Spleen (tissue), 7 donors: ENCODE measurements around the gene MRPL45.

Experiments used
- CTCF ChIP-seq, 11 experiments: fragments of 200-600 bp in 7 of 11; fragments of 450-650 bp in 4 of 11; sonication (generic) in 4 of 11; IDR thresholded peaks in 8 of 11; conservative IDR thresholded peaks in 3 of 11; 1 replicate in 7 of 11; 2 replicates in 4 of 11; pipeline versions ENCODE4 v1.4.0 to v1.8.0; 2016 to 2021; ENCODE audit warnings: antibody characterized with exemption in 11 of 11, inconsistent platforms in 4 of 11, mild to moderate bottlenecking in 1 of 11
- POLR2A ChIP-seq, 3 donors: fragments of 450-650 bp; IDR thresholded peaks; one replicate each; pipeline ENCODE4 v1.5.1; 2017; ENCODE audit warnings: antibody characterized with exemption in 3 of 3, mild to moderate bottlenecking in 1 of 3
- POLR2AphosphoS5 ChIP-seq, 3 donors: sonication (generic); formaldehyde crosslinking; IDR thresholded peaks; one replicate each; pipeline ENCODE4 v1.5.1; 2017; ENCODE audit warnings: antibody characterized with exemption in 3 of 3
- donor health status: DM: no; HTN: no; CAD: no; lungs with moderate emphysema.
- donor health status: DM: no; HTN: no; CAD: no.
- donor health status: DM: no; HTN: no; CAD: no.

GRCh38 chr17:38334480-38335364 is 37.8 kb downstream of the MRPL45 start:
- TF ChIP-seq POLR2A (IDR thresholded peaks at IDR 0.05) (no peak), CTCF (IDR thresholded peaks at IDR 0.05 in 8 of 11, conservative IDR thresholded peaks at IDR 0.05 in 3 of 11) (no peak), POLR2AphosphoS5 (IDR thresholded peaks at IDR 0.05) (no peak)
